GM12878 (cell line): ENCODE data around the gene TRAF3IP1.

Source experiments
- FOS ChIP-seq: IDR thresholded peaks from 3 replicates; pipeline ENCODE4 v1.6.1; 2011; ENCODE audit warnings: borderline replicate concordance; ENCODE audit not compliant: insufficient read length; ENCODE audit errors: extremely low read depth
- FOXK2 ChIP-seq: fragments of 450-650 bp; IDR thresholded peaks from 2 replicates; pipeline ENCODE4 v1.6.1; 2017; ENCODE audit warnings: mild to moderate bottlenecking, moderate library complexity
- JUND ChIP-seq: IDR thresholded peaks from 2 replicates; pipeline ENCODE4 v1.6.1; 2012; ENCODE audit warnings: low read depth, mild to moderate bottlenecking, low read length, improper control_type of control experiment, moderate library complexity
- MXI1 ChIP-seq: fragments of 150-350 bp; IDR thresholded peaks from 2 replicates; pipeline ENCODE4 v1.6.1; 2011; ENCODE audit warnings: low read depth, mild to moderate bottlenecking, inconsistent platforms, low read length, improper control_type of control experiment
- SMARCA5 ChIP-seq: fragments of 450-650 bp; IDR thresholded peaks from 2 replicates; pipeline ENCODE4 v1.6.1; 2017; ENCODE audit warnings: mild to moderate bottlenecking
- TF ChIP-seq, protein P1 (sequence below): IDR thresholded peaks from 2 replicates; pipeline ENCODE4 v1.6.1; 2012; ENCODE audit warnings: low read depth, low read length, improper control_type of control experiment

DNA sequence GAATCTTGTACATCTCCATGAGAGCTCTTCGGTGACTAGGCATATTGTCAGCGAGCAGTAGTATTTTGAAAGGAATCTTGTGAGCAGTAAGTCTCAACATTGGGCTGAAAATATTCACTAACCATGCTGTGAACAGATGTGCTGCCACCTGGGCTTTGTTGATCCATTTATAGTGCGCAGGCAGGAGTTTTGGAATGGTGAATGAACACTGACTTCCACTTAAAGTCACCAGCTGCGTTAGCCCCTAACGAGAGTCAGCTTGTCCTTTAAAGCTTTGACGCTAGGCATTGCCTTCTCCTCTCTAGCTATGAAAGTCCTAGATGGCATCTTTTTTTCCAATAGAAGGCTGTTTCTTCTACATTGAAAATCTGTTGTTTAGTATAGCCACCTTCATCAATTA, 110.5 kb downstream of the TRAF3IP1 start:
- TF ChIP-seq SMARCA5 (no peak), JUND (no peak), MXI1 (no peak), FOS (no peak), FOXK2 (no peak)
- TF ChIP-seq, protein P1, sequence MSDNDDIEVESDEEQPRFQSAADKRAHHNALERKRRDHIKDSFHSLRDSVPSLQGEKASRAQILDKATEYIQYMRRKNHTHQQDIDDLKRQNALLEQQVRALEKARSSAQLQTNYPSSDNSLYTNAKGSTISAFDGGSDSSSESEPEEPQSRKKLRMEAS: no peak
